Endothelial cell of hepatic sinusoid (primary cell): ENCODE measurements around the gene FOXI2.

Source experiments
- in situ Hi-C: cut with HindIII; loops from 2 replicates; pipeline ENCODE4 v1.10.0; 2017; ENCODE audit warnings: low sequenced_read_pairs

Gene FOXI2

GRCh38 chr10:127736915-127737562 is at the start of gene FOXI2:
Gene FOXI2 (plus strand): TSS chr10:127737185. CDS start chr10:127737274, 89 bp downstream.
- in situ Hi-C loops = no loop called here

GRCh38 chr10:127687548-127687947 is 49.4 kb upstream of the FOXI2 start:
- in situ Hi-C loops = loop anchor here (5.0 kb wide), 1 partner anchor 70 kb away; no protein-coding TSS in a partner anchor

- in situ Hi-C loops = no loop called here
These were observed 46.7 kb upstream of the FOXI2 start for GRCh38 chr10:127690176-127690835.

GRCh38 chr10:127694580-127695193 is 42.3 kb upstream of the FOXI2 start:
- in situ Hi-C loops = no loop called here

- in situ Hi-C loops = no loop called here
These were observed 41.6 kb upstream of the FOXI2 start for GRCh38 chr10:127695431-127695830.

GRCh38 chr10:127698886-127699285 is 38.1 kb upstream of the FOXI2 start:
- in situ Hi-C loops = no loop called here

GRCh38 chr10:127699311-127699710 is 37.7 kb upstream of the FOXI2 start:
- in situ Hi-C loops = no loop called here

- in situ Hi-C loops = no loop called here
These were observed 34.7 kb upstream of the FOXI2 start for GRCh38 chr10:127702271-127702670.

GRCh38 chr10:127715249-127715648 is 21.7 kb upstream of the FOXI2 start:
- in situ Hi-C loops = no loop called here

- in situ Hi-C loops = no loop called here
These were observed 21.1 kb upstream of the FOXI2 start for GRCh38 chr10:127715782-127716378.

- in situ Hi-C loops = no loop called here
These were observed 16.8 kb upstream of the FOXI2 start for GRCh38 chr10:127720142-127720541.

- in situ Hi-C loops = no loop called here
These were observed 16.1 kb upstream of the FOXI2 start for GRCh38 chr10:127720903-127721302.

- in situ Hi-C loops = no loop called here
These were observed 2.2 kb upstream of the FOXI2 start for GRCh38 chr10:127734753-127735152.

- in situ Hi-C loops = no loop called here
These were observed 1.8 kb upstream of the FOXI2 start for GRCh38 chr10:127735156-127735555.

GRCh38 chr10:127735723-127736221 is 1.2 kb upstream of the FOXI2 start:
- in situ Hi-C loops = no loop called here

- in situ Hi-C loops = no loop called here
These were observed 617 bp upstream of the FOXI2 start for GRCh38 chr10:127736222-127736914.

GRCh38 chr10:127737563-127738511 is 852 bp downstream of the FOXI2 start:
- in situ Hi-C loops = no loop called here

GRCh38 chr10:127738512-127739424 is 1.8 kb downstream of the FOXI2 start:
- in situ Hi-C loops = no loop called here

GRCh38 chr10:127739908-127740307 is 2.9 kb downstream of the FOXI2 start:
- in situ Hi-C loops = no loop called here
